ENCODE measurements around the gene ABHD17A. TPM values are rescaled to one million over a fixed set of nuclear protein-coding genes. Genes with fewer than 3 reads are reported as not detected.

Gene ABHD17A
- total and polyA plus RNA-seq, 10 donors, result 73.4 to 107 (median 83.6) TPM

DNA sequence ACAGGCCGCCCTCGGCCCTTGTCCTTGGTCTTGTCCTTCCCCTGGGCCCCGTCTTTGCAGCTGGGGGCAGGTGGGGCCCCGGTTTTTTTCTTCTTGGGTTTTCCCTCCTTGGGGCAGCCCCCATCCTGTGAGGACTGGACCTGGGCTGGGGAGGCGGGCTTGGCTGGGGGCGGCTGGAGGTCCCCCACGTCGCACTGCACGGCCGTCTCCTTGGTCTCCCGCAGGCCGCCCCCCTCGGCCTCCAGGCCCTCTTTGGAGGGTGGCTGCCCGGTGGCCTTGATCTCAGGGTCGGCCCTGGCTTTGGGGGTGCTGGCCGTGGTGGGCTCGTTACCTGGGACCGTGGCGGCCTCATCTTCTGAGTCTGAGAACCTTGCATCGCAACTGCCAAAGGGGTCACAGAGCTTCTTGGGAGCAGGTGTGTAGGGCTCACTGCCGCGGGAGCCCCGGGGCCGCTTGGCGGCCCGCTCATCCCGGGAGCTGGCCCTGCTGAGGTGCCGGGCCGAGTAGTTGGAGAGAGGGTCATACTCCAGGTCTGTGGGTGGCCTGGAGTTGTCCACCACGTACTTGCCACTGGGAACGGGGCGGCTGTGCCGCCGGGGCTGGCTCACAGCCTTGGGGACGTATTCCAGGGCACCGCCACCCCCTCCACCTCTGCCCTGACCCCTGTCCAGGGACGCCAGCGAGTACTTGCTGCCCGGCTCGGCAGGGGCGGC lies 57.6 kb downstream of the ABHD17A start:
- peaks cover 0 to 97% (median 42%) of the 10 kb centered on the region in 6 donors for H3K4me1 ChIP-seq
- TF ChIP-seq POLR2AphosphoS5 (IDR thresholded peaks at IDR 0.05) (peak in 2 of 3 donors; percentile 8 to 40), POLR2A (IDR thresholded peaks at IDR 0.05) (no peak)
- TF ChIP-seq, protein P1, sequence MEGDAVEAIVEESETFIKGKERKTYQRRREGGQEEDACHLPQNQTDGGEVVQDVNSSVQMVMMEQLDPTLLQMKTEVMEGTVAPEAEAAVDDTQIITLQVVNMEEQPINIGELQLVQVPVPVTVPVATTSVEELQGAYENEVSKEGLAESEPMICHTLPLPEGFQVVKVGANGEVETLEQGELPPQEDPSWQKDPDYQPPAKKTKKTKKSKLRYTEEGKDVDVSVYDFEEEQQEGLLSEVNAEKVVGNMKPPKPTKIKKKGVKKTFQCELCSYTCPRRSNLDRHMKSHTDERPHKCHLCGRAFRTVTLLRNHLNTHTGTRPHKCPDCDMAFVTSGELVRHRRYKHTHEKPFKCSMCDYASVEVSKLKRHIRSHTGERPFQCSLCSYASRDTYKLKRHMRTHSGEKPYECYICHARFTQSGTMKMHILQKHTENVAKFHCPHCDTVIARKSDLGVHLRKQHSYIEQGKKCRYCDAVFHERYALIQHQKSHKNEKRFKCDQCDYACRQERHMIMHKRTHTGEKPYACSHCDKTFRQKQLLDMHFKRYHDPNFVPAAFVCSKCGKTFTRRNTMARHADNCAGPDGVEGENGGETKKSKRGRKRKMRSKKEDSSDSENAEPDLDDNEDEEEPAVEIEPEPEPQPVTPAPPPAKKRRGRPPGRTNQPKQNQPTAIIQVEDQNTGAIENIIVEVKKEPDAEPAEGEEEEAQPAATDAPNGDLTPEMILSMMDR (IDR thresholded peaks at IDR 0.05 in 8 of 11, conservative IDR thresholded peaks at IDR 0.05 in 3 of 11), result no peak
- intact Hi-C loops (cut with DNase I; ENCODE audit: low total_unique reads), result no loop called here

More for the DNA sequence above, 57.6 kb downstream of the ABHD17A start:
- Histone ChIP-seq H3K27ac (peak overlapping the region; percentile 61 to 89 (median 82)), H3K4me3 (peak overlapping the region in 7 of 8 donors; percentile 37 to 67 (median 44)), H3K27me3 (replicated peaks in 1 of 7) (no peaks in the 10 kb centered on the region), H3K9me3 (no peaks in the 10 kb centered on the region), H3K36me3 (peaks cover 2 to 97% (median 57%) of the 10 kb centered on the region in 6 donors)
- WGBS, 5 donors, result 77 to 94% (median 84%) methylated on average over 21 to 41 of the region's 41 CpGs
- DNase-seq, result no peak

Other genes with a start within 250 kb of the ABHD17A start
- gene TCF3, start 232.9 kb downstream of the ABHD17A start, total RNA-seq, result 100 to 1,000 TPM in 5 of 7 donors, 10 to 100 TPM in 2; 79.2 to 135 (median 107) TPM
- gene TCF3, start 232.9 kb downstream of the ABHD17A start, polyA plus RNA-seq, result 10 to 100 TPM; 81.0 to 96.5 (median 88.9) TPM
- gene ONECUT3, start 132.0 kb downstream of the ABHD17A start, total RNA-seq, result not detected
- gene ONECUT3, start 132.0 kb downstream of the ABHD17A start, polyA plus RNA-seq, result not detected
- 10 to 100 TPM in 1 of 7 donors, 1 to 10 TPM in 6; 5.4 to 10.1 (median 7.3) TPM for gene ATP8B3, start 73.2 kb downstream of the ABHD17A start, total RNA-seq
- 1 to 10 TPM; 1.9 to 3.9 (median 2.3) TPM for gene ATP8B3, start 73.2 kb downstream of the ABHD17A start, polyA plus RNA-seq
- gene REXO1, start 37.0 kb downstream of the ABHD17A start, total RNA-seq, result 10 to 100 TPM; 35.7 to 88.1 (median 59.2) TPM
- 10 to 100 TPM; 13.4 to 52.3 (median 27.4) TPM for gene REXO1, start 37.0 kb downstream of the ABHD17A start, polyA plus RNA-seq
- gene KLF16, start 21.9 kb downstream of the ABHD17A start, total RNA-seq, result 10 to 100 TPM; 12.9 to 39.0 (median 29.5) TPM
- gene KLF16, start 21.9 kb downstream of the ABHD17A start, polyA plus RNA-seq, result 10 to 100 TPM in 1 of 3 donors, 1 to 10 TPM in 2; 7.1 to 19.5 (median 8.1) TPM
- 10 to 100 TPM in 2 of 7 donors, 1 to 10 TPM in 5; 6.4 to 11.0 (median 8.3) TPM for gene ADAT3, start 19.9 kb upstream of the ABHD17A start, total RNA-seq
- gene ADAT3, start 19.9 kb upstream of the ABHD17A start, polyA plus RNA-seq, result 1 to 10 TPM; 3.2 to 9.4 (median 4.0) TPM
- 10 to 100 TPM; 45.4 to 92.2 (median 53.6) TPM for gene SCAMP4, start 19.9 kb upstream of the ABHD17A start, total RNA-seq
- 10 to 100 TPM; 13.0 to 29.9 (median 17.9) TPM for gene SCAMP4, start 19.9 kb upstream of the ABHD17A start, polyA plus RNA-seq
- gene CSNK1G2, start 55.7 kb upstream of the ABHD17A start, total RNA-seq, result 100 to 1,000 TPM in 3 of 7 donors, 10 to 100 TPM in 4; 72.2 to 115 (median 88.6) TPM
- gene CSNK1G2, start 55.7 kb upstream of the ABHD17A start, polyA plus RNA-seq, result 100 to 1,000 TPM in 1 of 3 donors, 10 to 100 TPM in 2; 52.5 to 120 (median 99.1) TPM
- 10 to 100 TPM; 47.6 to 77.1 (median 65.5) TPM for gene BTBD2, start 130.2 kb upstream of the ABHD17A start, total RNA-seq
- gene BTBD2, start 130.2 kb upstream of the ABHD17A start, polyA plus RNA-seq, result 10 to 100 TPM; 29.1 to 53.0 (median 31.2) TPM
- gene MKNK2, start 165.7 kb upstream of the ABHD17A start, total RNA-seq, result 100 to 1,000 TPM; 212 to 389 (median 265) TPM
- gene MKNK2, start 165.7 kb upstream of the ABHD17A start, polyA plus RNA-seq, result 100 to 1,000 TPM in 1 of 3 donors, 10 to 100 TPM in 2; 88.2 to 154 (median 90.0) TPM
- gene MOB3A, start 210.8 kb upstream of the ABHD17A start, total RNA-seq, result 100 to 1,000 TPM in 5 of 7 donors, 10 to 100 TPM in 2; 80.8 to 161 (median 124) TPM
- 10 to 100 TPM; 24.2 to 48.7 (median 37.6) TPM for gene MOB3A, start 210.8 kb upstream of the ABHD17A start, polyA plus RNA-seq
- 1 to 10 TPM; 1.9 to 5.8 (median 3.7) TPM for gene IZUMO4, start 211.4 kb upstream of the ABHD17A start, total RNA-seq
- 10 to 100 TPM; 13.6 to 25.9 (median 16.7) TPM for gene IZUMO4, start 211.4 kb upstream of the ABHD17A start, polyA plus RNA-seq

All from spleen (tissue), 11 donors.